Endodermal cell (in vitro differentiated cells): ENCODE measurements around the gene TRIB2. TPM values are rescaled to one million over a fixed set of nuclear protein-coding genes. Genes with fewer than 3 reads are reported as not detected.

Experiments used
- DNase-seq: peaks from one replicate; pipeline ENCODE4 v3.0.0-alpha.2; 2017
- H3K27ac ChIP-seq: 2 replicates; pipeline ENCODE4 v1.5.1; 2013; ENCODE audit warnings: mild to moderate bottlenecking, low read depth, low read length, moderate library complexity
- H3K27me3 ChIP-seq: 2 replicates; pipeline ENCODE4 v1.6.1; 2013; ENCODE audit warnings: mild to moderate bottlenecking, low read length, moderate library complexity; ENCODE audit not compliant: insufficient read depth, control insufficient read depth, poor library complexity, severe bottlenecking
- H3K36me3 ChIP-seq: 2 replicates; pipeline ENCODE4 v1.7.0; 2013; ENCODE audit warnings: mild to moderate bottlenecking, low read length, moderate library complexity; ENCODE audit not compliant: control insufficient read depth, insufficient read depth
- H3K4me1 ChIP-seq: one replicate; pipeline ENCODE4 v1.7.0; 2013; ENCODE audit warnings: low read length; ENCODE audit not compliant: control insufficient read depth, insufficient read depth
- H3K4me3 ChIP-seq: 2 replicates; pipeline ENCODE4 v1.5.1; 2013; ENCODE audit warnings: mild to moderate bottlenecking, low read length, moderate library complexity
- H3K9ac ChIP-seq: 2 replicates; pipeline ENCODE4 v1.6.1; 2013; ENCODE audit warnings: mild to moderate bottlenecking, low read length, moderate library complexity; ENCODE audit not compliant: poor library complexity, severe bottlenecking; ENCODE audit errors: extremely low read depth
- H3K9me3 ChIP-seq: 2 replicates; pipeline ENCODE4 v1.6.1; 2013; ENCODE audit warnings: mild to moderate bottlenecking, low read length, moderate library complexity; ENCODE audit not compliant: control insufficient read depth
- H3K27ac Mint-ChIP-seq: 2 replicates; pipeline ENCODE4 v1.8.0; 2020; ENCODE audit warnings: mixed read lengths
- H3K27me3 Mint-ChIP-seq: 2 replicates; pipeline ENCODE4 v1.8.0; 2021; ENCODE audit warnings: mild to moderate bottlenecking, mixed read lengths; ENCODE audit not compliant: insufficient read depth
- H3K36me3 Mint-ChIP-seq: 2 replicates; pipeline ENCODE4 v1.8.0; 2020; ENCODE audit warnings: low read depth, mixed read lengths
- H3K4me1 Mint-ChIP-seq: 2 replicates; pipeline ENCODE4 v1.8.0; 2020; ENCODE audit warnings: mixed read lengths
- H3K4me3 Mint-ChIP-seq: 2 replicates; pipeline ENCODE4 v1.8.0; 2020; ENCODE audit warnings: mild to moderate bottlenecking, moderate library complexity, mixed read lengths
- H3K9me3 Mint-ChIP-seq: 2 replicates; pipeline ENCODE4 v1.8.0; 2020; ENCODE audit warnings: mild to moderate bottlenecking, mixed read lengths
- WGBS, 2 experiments: methylation state at CpG; one replicate each; pipeline versions ENCODE4 v1.1.5 to v1.1.7; 2013; ENCODE audit warnings: missing lambda C conversion rate in 2 of 2, mixed read lengths in 1 of 2; ENCODE audit not compliant: insufficient coverage in 1 of 2, insufficient read length in 1 of 2; 5-methylcytosine and 5-hydroxymethylcytosine counted together
- total RNA-seq, 2 donors: library from RNA; stranded (reverse); fragmentation: NEBNext Ultra II Directional in 1 of 2; extraction: Animal tissue kit (Norgen Biotek cat#: 25700) in 1 of 2; gene quantifications; 2 replicates in 1 of 2; 3 replicates in 1 of 2; pipeline ENCODE4 v1.2.1, GENCODE V29; 2021
- TF ChIP-seq, protein P1 (sequence below): fragments of 200-600 bp; sonication (generic); conservative IDR thresholded peaks from 2 replicates; pipeline ENCODE4 v1.5.0; 2021; ENCODE audit warnings: antibody characterized with exemption, mild to moderate bottlenecking

The TRIB2 gene
- total RNA-seq, 2 donors from 2014 or later, result 23.8 to 29.8 TPM

- no peak overlapping the region for H3K27ac ChIP-seq
- Mint-ChIP-seq H3K4me3 (no peak overlapping the region), H3K36me3 (no peaks in the 10 kb centered on the region), H3K9me3 (no peaks in the 10 kb centered on the region), H3K4me1 (peaks cover 35% of the 10 kb centered on the region), H3K27me3 (peaks cover 24% of the 10 kb centered on the region), H3K27ac (no peak overlapping the region)
- H3K27me3 ChIP-seq, result no peaks in the 10 kb centered on the region
- DNase-seq, result no peak
- no peaks in the 10 kb centered on the region for H3K36me3 ChIP-seq
- TF ChIP-seq, protein P1, sequence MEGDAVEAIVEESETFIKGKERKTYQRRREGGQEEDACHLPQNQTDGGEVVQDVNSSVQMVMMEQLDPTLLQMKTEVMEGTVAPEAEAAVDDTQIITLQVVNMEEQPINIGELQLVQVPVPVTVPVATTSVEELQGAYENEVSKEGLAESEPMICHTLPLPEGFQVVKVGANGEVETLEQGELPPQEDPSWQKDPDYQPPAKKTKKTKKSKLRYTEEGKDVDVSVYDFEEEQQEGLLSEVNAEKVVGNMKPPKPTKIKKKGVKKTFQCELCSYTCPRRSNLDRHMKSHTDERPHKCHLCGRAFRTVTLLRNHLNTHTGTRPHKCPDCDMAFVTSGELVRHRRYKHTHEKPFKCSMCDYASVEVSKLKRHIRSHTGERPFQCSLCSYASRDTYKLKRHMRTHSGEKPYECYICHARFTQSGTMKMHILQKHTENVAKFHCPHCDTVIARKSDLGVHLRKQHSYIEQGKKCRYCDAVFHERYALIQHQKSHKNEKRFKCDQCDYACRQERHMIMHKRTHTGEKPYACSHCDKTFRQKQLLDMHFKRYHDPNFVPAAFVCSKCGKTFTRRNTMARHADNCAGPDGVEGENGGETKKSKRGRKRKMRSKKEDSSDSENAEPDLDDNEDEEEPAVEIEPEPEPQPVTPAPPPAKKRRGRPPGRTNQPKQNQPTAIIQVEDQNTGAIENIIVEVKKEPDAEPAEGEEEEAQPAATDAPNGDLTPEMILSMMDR, result no peak
- no CpG with 5 or more reads among the region's 1 CpG for WGBS, 2 experiments
- no peaks in the 10 kb centered on the region for H3K9me3 ChIP-seq
- no peak overlapping the region for H3K4me3 ChIP-seq
- no peaks in the 10 kb centered on the region for H3K4me1 ChIP-seq
- no peak overlapping the region for H3K9ac ChIP-seq
These were observed 57.6 kb downstream of the TRIB2 start for GRCh38 chr2:12774395-12774727.

DNA sequence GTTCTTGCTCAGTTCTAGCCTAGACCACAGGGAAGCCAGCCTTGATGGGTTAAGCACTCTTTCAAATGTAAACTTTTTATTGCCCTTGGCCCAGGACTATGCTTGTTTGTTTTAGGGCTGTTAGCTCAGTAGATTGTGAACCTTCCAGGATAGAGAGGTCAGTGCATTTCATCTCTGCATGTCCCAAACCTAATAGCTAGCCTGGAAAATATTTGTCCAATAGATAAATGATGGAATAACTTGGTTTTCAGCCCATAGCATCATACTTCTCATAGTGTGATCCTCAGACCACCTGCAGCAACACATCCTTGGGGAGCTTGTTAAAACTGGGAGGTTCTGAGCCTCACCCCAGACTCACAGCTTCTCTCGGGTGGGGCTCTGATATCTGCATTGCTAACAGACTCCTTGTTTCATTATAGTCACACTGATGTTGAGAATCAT lies 59.8 kb downstream of the TRIB2 start:
- peaks cover 19% of the 10 kb centered on the region for H3K27me3 Mint-ChIP-seq
- TF ChIP-seq, protein P1, result no peak
- Histone ChIP-seq H3K4me1 (no peaks in the 10 kb centered on the region), H3K36me3 (no peaks in the 10 kb centered on the region), H3K27ac (no peak overlapping the region), H3K27me3 (no peaks in the 10 kb centered on the region), H3K4me3 (no peak overlapping the region), H3K9ac (no peak overlapping the region), H3K9me3 (no peaks in the 10 kb centered on the region)
- no peak overlapping the region for H3K27ac Mint-ChIP-seq
- no peak overlapping the region for H3K4me3 Mint-ChIP-seq
- 80 to 88% methylated on average over 1 of the region's 1 CpG for WGBS, 2 experiments
- H3K36me3 Mint-ChIP-seq, result no peaks in the 10 kb centered on the region
- DNase-seq, result no peak
- H3K9me3 Mint-ChIP-seq, result no peaks in the 10 kb centered on the region
- peaks cover 36% of the 10 kb centered on the region for H3K4me1 Mint-ChIP-seq

GRCh38 chr2:12778369-12778768 lies 61.6 kb downstream of the TRIB2 start:
- H3K9me3 Mint-ChIP-seq, result no peaks in the 10 kb centered on the region
- TF ChIP-seq, protein P1, result no peak
- H3K36me3 Mint-ChIP-seq, result no peaks in the 10 kb centered on the region
- no peak overlapping the region for H3K9ac ChIP-seq
- H3K9me3 ChIP-seq, result no peaks in the 10 kb centered on the region
- 69 to 79% methylated on average over 6 of the region's 6 CpGs for WGBS, 2 experiments
- no peak for DNase-seq
- no peak overlapping the region for H3K4me3 ChIP-seq
- H3K4me1 ChIP-seq, result no peaks in the 10 kb centered on the region
- H3K27me3 ChIP-seq, result no peaks in the 10 kb centered on the region
- H3K36me3 ChIP-seq, result no peaks in the 10 kb centered on the region
- H3K27ac ChIP-seq, result no peak overlapping the region
- no peak overlapping the region for H3K27ac Mint-ChIP-seq
- H3K27me3 Mint-ChIP-seq, result peaks cover 26% of the 10 kb centered on the region
- no peak overlapping the region for H3K4me3 Mint-ChIP-seq
- peaks cover 34% of the 10 kb centered on the region for H3K4me1 Mint-ChIP-seq
